Measurements from ENCODE around the gene ZC3H7B. TPM values are rescaled to one million over a fixed set of nuclear protein-coding genes. Genes with fewer than 3 reads are reported as not detected.

The ZC3H7B gene, protein sequence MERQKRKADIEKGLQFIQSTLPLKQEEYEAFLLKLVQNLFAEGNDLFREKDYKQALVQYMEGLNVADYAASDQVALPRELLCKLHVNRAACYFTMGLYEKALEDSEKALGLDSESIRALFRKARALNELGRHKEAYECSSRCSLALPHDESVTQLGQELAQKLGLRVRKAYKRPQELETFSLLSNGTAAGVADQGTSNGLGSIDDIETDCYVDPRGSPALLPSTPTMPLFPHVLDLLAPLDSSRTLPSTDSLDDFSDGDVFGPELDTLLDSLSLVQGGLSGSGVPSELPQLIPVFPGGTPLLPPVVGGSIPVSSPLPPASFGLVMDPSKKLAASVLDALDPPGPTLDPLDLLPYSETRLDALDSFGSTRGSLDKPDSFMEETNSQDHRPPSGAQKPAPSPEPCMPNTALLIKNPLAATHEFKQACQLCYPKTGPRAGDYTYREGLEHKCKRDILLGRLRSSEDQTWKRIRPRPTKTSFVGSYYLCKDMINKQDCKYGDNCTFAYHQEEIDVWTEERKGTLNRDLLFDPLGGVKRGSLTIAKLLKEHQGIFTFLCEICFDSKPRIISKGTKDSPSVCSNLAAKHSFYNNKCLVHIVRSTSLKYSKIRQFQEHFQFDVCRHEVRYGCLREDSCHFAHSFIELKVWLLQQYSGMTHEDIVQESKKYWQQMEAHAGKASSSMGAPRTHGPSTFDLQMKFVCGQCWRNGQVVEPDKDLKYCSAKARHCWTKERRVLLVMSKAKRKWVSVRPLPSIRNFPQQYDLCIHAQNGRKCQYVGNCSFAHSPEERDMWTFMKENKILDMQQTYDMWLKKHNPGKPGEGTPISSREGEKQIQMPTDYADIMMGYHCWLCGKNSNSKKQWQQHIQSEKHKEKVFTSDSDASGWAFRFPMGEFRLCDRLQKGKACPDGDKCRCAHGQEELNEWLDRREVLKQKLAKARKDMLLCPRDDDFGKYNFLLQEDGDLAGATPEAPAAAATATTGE
- total RNA-seq: 10 to 100 TPM; 41.2 to 41.7 TPM

- H3K27me3 ChIP-seq (replicated peaks; ENCODE audit: insufficient read depth): no peaks in the 10 kb centered on the region
- no peaks in the 10 kb centered on the region for H3K36me3 ChIP-seq
- DNase-seq (ENCODE audit: low spot score) (peak; percentile 33), ATAC-seq (ENCODE audit: insufficient number of reproducible peaks, low FRiP score, low read depth) (peak; percentile 83)
- H3K4me1 ChIP-seq (ENCODE audit: control insufficient read depth in 1 of 2, low read depth in 2 of 2): peaks cover 6 to 15% of the 10 kb centered on the region in 2 donors
- peak within 1 kb of the TSS; percentile 71 to 83 for H3K27ac ChIP-seq
- TF ChIP-seq CTCF (IDR thresholded peaks at IDR 0.05): peak; percentile 60
- H3K9me3 ChIP-seq: no peaks in the 10 kb centered on the region
- peak within 1 kb of the TSS; percentile 99 for H3K4me3 ChIP-seq
These were observed at the start of gene ZC3H7B for GRCh38 chr22:41301085-41302020. Gene ZC3H7B, plus strand, starts transcription at chr22:41301525. Its CDS starts 19,136 bp downstream, at chr22:41320661.

DNA sequence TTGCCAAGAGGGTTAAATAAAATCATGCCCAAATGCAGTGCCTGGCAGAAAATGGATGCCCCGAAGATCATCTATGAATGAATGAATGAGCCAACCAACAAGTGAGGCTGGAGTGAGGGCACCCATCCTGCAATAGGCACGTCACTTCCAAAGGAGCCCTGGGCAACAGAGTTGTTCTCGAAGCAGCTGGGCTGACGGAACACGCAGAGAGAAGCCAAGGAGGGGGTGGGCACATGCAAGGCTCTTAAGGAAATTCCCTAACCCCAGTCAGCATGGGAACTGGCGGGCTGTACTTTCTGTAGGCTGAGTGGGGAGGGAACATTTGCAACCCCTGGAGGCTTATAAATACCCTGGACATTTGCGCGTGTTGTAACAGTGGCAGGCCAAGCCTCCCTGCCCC, 49.0 kb upstream of the ZC3H7B start:
- Histone ChIP-seq H3K27ac (no peak overlapping the region), H3K9me3 (no peaks in the 10 kb centered on the region), H3K4me3 (no peak overlapping the region), H3K4me1 (ENCODE audit: control insufficient read depth in 1 of 2, low read depth in 2 of 2) (no peaks in the 10 kb centered on the region), H3K27me3 (replicated peaks; ENCODE audit: insufficient read depth) (no peaks in the 10 kb centered on the region), H3K36me3 (peaks cover 62% of the 10 kb centered on the region)
- no peak for TF ChIP-seq CTCF (IDR thresholded peaks at IDR 0.05)
- DNase-seq (ENCODE audit: low spot score) (no peak), ATAC-seq (ENCODE audit: insufficient number of reproducible peaks, low FRiP score, low read depth) (no peak)

DNA sequence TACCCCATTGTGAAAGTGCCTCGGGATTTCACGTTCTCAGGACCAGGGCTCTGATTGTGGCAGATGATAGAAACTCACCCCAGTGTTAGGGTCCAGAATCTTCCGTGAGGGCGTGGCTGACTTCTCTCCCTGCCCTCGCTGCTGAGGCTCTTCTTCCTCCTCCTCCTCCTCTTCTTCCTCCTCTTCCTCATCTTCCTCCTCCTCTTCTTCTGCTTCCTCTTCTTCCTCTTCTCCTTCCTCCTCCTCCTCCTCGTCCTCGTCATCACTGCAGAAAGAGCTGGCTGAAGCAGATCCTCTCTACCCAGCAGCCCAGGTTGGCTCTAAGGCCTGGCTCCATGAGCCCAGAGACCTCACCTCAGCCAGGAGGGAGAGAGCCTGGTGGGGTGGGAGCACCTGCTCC, 47.1 kb upstream of the ZC3H7B start:
- H3K36me3 ChIP-seq: peaks cover 63% of the 10 kb centered on the region

More for the DNA sequence above, 47.1 kb upstream of the ZC3H7B start:
- Histone ChIP-seq H3K27ac (no peak overlapping the region), H3K9me3 (no peaks in the 10 kb centered on the region), H3K4me1 (ENCODE audit: control insufficient read depth in 1 of 2, low read depth in 2 of 2) (no peaks in the 10 kb centered on the region), H3K4me3 (no peak overlapping the region), H3K27me3 (replicated peaks; ENCODE audit: insufficient read depth) (no peaks in the 10 kb centered on the region)
- DNase-seq (ENCODE audit: low spot score) (no peak), ATAC-seq (ENCODE audit: insufficient number of reproducible peaks, low FRiP score, low read depth) (no peak)
- TF ChIP-seq CTCF (IDR thresholded peaks at IDR 0.05): no peak
